Bronchial epithelial cell (primary cell): ENCODE data around the gene BCAR3. TPM values are rescaled to one million over a fixed set of nuclear protein-coding genes. Genes with fewer than 3 reads are reported as not detected.
"Not testable (repeated sequence)": the region's sequence is repeated elsewhere in the genome, so short reads cannot be mapped to it uniquely, and the experiment has no call there.

ENCODE experiments used
- DNase-seq: peaks from one replicate; pipeline ENCODE4 v3.0.0-alpha.2; 2010; ENCODE audit warnings: low read depth
- FAIRE-seq: peaks from 2 replicates; lab custom pipeline; 2011; peaks lifted over from hg19 to GRCh38; lab: Jason Lieb, UNC
- H3K27me3 ChIP-seq: 2 replicates; pipeline ENCODE4 v1.5.1; 2011; ENCODE audit warnings: low read length; ENCODE audit not compliant: control insufficient read depth, insufficient read depth
- H3K36me3 ChIP-seq: 2 replicates; pipeline ENCODE4 v1.5.1; 2011; ENCODE audit warnings: low read length; ENCODE audit not compliant: control insufficient read depth, insufficient read depth
- H3K4me3 ChIP-seq: 2 replicates; pipeline ENCODE4 v1.5.1; 2011; ENCODE audit warnings: mild to moderate bottlenecking, low read depth, low read length, control low read depth
- CTCF ChIP-seq: IDR thresholded peaks from 2 replicates; pipeline ENCODE4 v1.5.1; 2011; ENCODE audit warnings: mild to moderate bottlenecking, moderate library complexity, low read length, control low read depth, inconsistent platforms; ENCODE audit not compliant: insufficient read depth, severe bottlenecking
- total RNA-seq: library from RNA; depleted of rRNA; stranded (reverse); fragments of >200 nt; gene quantifications from 2 replicates; pipeline ENCODE4 v1.2.1, GENCODE V29; 2014

Gene BCAR3
- total RNA-seq, 1 donor from 2014 or later = 69.5 TPM

- H3K36me3 ChIP-seq = peaks cover 6% of the 10 kb centered on the region
- FAIRE-seq (no peak), DNase-seq (no peak)
- no peaks in the 10 kb centered on the region for H3K27me3 ChIP-seq
- no peak overlapping the region for H3K4me3 ChIP-seq
- TF ChIP-seq CTCF = no peak
Observed at GRCh38 chr1:93678491-93678890, 3.1 kb downstream of the BCAR3 start.

- no peaks in the 10 kb centered on the region for H3K27me3 ChIP-seq
- TF ChIP-seq CTCF = no peak
- no peak for DNase-seq
- no peak overlapping the region for H3K4me3 ChIP-seq
- no peak for FAIRE-seq
- H3K36me3 ChIP-seq = peaks cover 6% of the 10 kb centered on the region
Observed at GRCh38 chr1:93677729-93678128, 3.9 kb downstream of the BCAR3 start.

- peaks cover 12% of the 10 kb centered on the region for H3K36me3 ChIP-seq
- H3K27me3 ChIP-seq = no peaks in the 10 kb centered on the region
- H3K4me3 ChIP-seq = no peak overlapping the region
- DNase-seq (no peak), FAIRE-seq (no peak)
- no peak for TF ChIP-seq CTCF
Observed at GRCh38 chr1:93676427-93676826, 5.2 kb downstream of the BCAR3 start.

GRCh38 chr1:93675931-93676330 lies 5.7 kb downstream of the BCAR3 start:
- TF ChIP-seq CTCF = no peak
- H3K27me3 ChIP-seq = no peaks in the 10 kb centered on the region
- DNase-seq = no peak
- FAIRE-seq = no peak
- no peak overlapping the region for H3K4me3 ChIP-seq
- H3K36me3 ChIP-seq = peaks cover 14% of the 10 kb centered on the region

- TF ChIP-seq CTCF = no peak
- no peak overlapping the region for H3K4me3 ChIP-seq
- DNase-seq (no peak), FAIRE-seq (no peak)
- no peaks in the 10 kb centered on the region for H3K27me3 ChIP-seq
- H3K36me3 ChIP-seq = peaks cover 15% of the 10 kb centered on the region
Observed at GRCh38 chr1:93675271-93675670, 6.4 kb downstream of the BCAR3 start.

GRCh38 chr1:93674071-93674470 lies 7.6 kb downstream of the BCAR3 start:
- not testable (repeated sequence) for DNase-seq, FAIRE-seq, H3K4me3 ChIP-seq, H3K27me3 ChIP-seq
- H3K36me3 ChIP-seq = peaks cover 22% of the 10 kb centered on the region
